Activated CD8-positive, alpha-beta memory T cell treated with anti-CD3 and anti-CD28 coated beads for 36 hours (primary cell): ENCODE results near the gene ENC1. TPM values are rescaled to one million over a fixed set of nuclear protein-coding genes. Genes with fewer than 3 reads are reported as not detected.

Experiments
- CTCF ChIA-PET: fragments of 350-600 bp; sonication (Branson Sonifier 250); formaldehyde crosslinking; loops from one replicate; lab custom pipeline; 2021; ENCODE audit warnings: antibody characterized with exemption; lab: Charles Lee
- POLR2A ChIA-PET: fragments of 350-600 bp; sonication (Branson Sonifier 250); formaldehyde crosslinking; loops from one replicate; lab custom pipeline; 2021; ENCODE audit warnings: antibody characterized with exemption; lab: Charles Lee
- total RNA-seq, 2 experiments: library from RNA; stranded (reverse); gene quantifications; one replicate each; pipeline ENCODE4 v1.2.3, GENCODE V29; 2021

Gene ENC1
- total RNA-seq, 2 experiments from 2014 or later: 0.46 to 0.75 TPM

DNA sequence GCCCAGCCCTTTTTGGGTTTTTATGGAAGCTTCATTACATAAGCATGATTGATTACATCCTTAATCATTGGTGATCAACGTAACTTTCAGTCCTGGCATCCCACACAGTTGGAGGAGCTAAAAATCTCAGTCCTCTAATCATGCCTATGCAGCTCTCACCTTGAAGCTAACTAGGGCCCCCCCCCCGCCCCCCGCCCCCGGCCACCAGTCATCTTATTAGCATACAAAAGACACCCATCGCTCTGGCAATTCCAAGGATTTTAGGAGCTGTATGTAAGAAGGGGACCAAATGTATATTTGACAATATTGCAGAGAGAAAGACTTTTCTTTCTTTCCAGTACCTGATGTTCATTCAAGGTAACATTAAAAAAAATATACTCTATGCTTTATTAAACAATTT lies 19.0 kb downstream of the ENC1 start:
- ChIA-PET POLR2A (no interaction called here), CTCF (interaction anchor here (0.6 kb wide), 1 partner anchor 18 kb away, joined by 3 read pairs; no protein-coding TSS in a partner anchor)

GRCh38 chr5:74619308-74619707 lies 21.2 kb downstream of the ENC1 start:
- POLR2A ChIA-PET: no interaction called here
- CTCF ChIA-PET: no interaction called here

GRCh38 chr5:74618106-74618505 lies 22.4 kb downstream of the ENC1 start:
- ChIA-PET CTCF (interaction anchor here (0.6 kb wide), 2 partner anchors 446 to 717 kb away, joined by 3 read pairs; no protein-coding TSS in a partner anchor), POLR2A (no interaction called here)

GRCh38 chr5:74617202-74617601 lies 23.3 kb downstream of the ENC1 start:
- CTCF ChIA-PET: no interaction called here

GRCh38 chr5:74616236-74617146 lies 24.0 kb downstream of the ENC1 start:
- POLR2A ChIA-PET: no interaction called here
- CTCF ChIA-PET: no interaction called here

More at GRCh38 chr5:74617202-74617601, 23.3 kb downstream of the ENC1 start:
- POLR2A ChIA-PET: no interaction called here

DNA sequence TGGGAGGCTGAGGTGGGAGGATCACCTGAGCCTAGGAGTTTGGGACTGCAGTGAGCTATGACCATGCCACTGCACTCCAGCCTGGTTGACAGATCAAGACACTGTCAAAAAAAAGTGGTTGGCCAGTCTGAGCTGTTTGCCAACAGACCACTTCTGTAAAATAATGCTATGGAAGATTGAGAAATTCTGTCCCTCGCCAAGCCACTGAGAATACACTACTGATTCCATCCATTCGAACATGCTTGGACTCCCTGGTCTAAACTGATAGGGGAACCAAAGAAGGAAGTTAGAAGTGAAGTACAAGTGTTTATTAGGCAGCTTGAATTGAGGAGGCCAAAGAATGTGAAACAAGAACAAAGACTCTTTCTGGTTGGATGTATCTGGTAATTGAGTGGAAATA lies 27.2 kb downstream of the ENC1 start:
- CTCF ChIA-PET: no interaction called here
- POLR2A ChIA-PET: no interaction called here

GRCh38 chr5:74612045-74612444 lies 28.5 kb downstream of the ENC1 start:
- CTCF ChIA-PET: no interaction called here
- POLR2A ChIA-PET: no interaction called here

DNA sequence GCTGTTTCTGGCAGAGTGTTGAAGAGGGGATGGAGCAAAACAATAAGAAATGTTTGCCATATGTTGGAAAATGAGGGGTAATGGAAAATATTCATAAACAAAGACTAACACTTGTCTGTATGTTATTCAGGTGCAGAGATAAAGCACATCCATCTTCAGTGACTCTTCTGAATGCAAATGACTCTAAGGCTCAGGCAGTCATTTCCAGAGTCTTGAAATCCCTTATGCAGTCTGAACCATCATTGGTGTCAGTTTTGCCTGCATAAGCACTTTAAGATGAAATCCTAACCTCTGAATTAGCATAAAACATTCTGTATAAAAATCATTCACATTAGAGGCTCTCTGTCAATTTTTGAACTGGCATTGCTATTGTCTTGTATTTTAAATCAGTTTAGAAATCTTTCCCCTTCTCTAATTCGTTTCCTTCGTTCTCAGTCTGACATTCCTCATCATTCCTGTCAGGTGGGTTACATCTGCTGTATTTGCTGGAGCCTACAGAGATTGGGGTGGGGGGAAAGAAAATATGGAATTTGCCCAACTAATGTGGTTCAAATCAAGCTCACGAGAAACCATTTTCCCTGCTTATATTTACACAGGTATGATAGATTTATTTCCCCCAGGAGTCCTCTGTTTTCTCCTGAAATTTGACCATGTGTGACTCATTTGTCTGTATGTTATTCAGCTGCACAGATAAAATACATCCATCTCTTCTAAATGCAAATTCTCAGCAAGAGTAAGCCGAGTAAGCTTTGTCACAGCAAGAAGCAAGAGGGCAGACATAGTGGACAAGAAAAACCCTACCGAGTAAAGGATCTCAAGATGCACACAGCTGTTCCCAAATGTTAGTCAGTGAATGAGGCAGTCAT lies 31.6 kb downstream of the ENC1 start:
- POLR2A ChIA-PET: no interaction called here
- CTCF ChIA-PET: no interaction called here

- CTCF ChIA-PET: no interaction called here
- POLR2A ChIA-PET: no interaction called here
Measured at GRCh38 chr5:74605759-74606158, 34.8 kb downstream of the ENC1 start.

- POLR2A ChIA-PET: no interaction called here
- CTCF ChIA-PET: no interaction called here
Measured at GRCh38 chr5:74603376-74603775, 37.2 kb downstream of the ENC1 start.

- ChIA-PET CTCF (no interaction called here), POLR2A (no interaction called here)
Measured at GRCh38 chr5:74599148-74599547, 41.4 kb downstream of the ENC1 start.

DNA sequence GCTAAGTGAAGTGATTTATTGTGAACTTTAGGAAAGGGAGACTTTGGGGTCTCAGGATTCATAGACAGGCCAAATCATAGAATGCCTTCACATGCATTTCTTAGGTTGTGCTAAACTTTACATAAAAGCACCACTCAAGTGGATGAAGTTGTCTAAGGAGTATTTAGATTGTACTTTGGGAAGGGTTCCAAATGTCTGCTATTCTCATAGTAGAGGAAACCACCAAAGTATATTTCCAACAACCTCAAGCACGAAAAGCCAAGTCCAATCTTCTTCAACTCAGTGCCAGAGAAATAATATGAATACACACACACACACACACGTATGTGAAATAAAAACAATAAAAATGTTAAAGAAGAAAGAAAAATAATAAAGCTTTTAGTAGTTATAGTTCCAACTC lies 41.8 kb downstream of the ENC1 start:
- ChIA-PET POLR2A (no interaction called here), CTCF (no interaction called here)

DNA sequence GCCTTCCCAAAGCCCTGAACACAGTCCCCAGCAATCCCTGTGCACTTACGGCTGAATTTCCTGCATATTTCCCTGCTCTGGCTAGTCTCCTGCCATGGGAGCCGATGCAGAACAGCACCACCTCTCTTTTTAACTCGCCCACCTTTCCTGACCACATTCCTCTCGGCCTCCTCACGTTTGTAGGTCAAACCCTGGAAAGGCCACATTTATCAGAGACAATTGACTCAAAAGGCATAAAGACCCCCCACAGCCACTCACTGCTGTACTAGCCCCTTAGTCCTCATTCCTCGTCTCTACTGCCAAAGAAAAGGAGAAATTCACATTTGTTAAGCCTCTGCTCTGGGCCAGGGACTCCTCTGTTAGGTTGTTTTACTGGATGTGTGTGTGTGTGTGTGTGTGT lies 43.6 kb downstream of the ENC1 start:
- ChIA-PET POLR2A (no interaction called here), CTCF (no interaction called here)

- ChIA-PET POLR2A (no interaction called here), CTCF (no interaction called here)
Measured at GRCh38 chr5:74595143-74595925, 45.2 kb downstream of the ENC1 start.

DNA sequence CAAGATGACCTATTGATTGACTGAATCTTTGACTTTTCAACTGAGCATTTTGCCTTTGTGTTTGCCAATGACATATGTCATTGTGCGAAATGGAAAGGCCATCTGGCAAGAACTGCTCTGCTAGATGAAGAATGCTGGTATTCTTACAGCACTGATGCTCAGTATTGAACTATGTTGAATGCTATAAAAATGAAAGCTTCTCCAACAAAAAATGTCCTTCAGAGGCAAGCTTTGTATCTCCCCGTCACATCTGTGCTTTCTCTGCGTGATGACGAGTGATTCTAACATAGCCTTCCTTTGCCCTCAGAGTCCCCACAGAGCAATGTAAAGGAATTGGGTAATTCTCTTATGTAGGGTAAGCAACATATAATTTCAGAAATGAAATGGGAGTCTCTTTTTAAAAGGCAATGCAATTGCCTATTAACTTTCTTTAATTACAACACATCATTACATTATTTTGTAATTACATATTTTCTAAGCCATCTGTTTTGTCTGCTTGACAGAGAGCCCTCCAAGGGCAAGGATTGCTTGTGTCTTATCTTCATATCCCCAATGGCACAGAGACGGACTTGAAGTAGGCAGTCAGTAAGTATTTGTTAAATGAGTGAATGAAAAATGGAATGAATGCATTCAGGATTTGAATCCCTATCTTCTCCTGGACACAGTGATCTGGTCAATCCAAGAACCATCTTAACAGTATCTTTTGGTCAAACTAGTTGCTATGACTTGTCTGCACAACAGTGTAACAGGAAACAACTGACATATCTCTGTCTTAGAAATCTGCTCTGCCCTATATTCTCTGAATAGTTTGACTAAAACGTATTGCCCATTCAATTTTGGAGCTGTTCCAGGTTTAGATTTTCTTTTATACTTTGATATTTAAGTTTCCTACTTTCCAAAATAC lies 46.1 kb downstream of the ENC1 start:
- ChIA-PET CTCF (no interaction called here), POLR2A (no interaction called here)

DNA sequence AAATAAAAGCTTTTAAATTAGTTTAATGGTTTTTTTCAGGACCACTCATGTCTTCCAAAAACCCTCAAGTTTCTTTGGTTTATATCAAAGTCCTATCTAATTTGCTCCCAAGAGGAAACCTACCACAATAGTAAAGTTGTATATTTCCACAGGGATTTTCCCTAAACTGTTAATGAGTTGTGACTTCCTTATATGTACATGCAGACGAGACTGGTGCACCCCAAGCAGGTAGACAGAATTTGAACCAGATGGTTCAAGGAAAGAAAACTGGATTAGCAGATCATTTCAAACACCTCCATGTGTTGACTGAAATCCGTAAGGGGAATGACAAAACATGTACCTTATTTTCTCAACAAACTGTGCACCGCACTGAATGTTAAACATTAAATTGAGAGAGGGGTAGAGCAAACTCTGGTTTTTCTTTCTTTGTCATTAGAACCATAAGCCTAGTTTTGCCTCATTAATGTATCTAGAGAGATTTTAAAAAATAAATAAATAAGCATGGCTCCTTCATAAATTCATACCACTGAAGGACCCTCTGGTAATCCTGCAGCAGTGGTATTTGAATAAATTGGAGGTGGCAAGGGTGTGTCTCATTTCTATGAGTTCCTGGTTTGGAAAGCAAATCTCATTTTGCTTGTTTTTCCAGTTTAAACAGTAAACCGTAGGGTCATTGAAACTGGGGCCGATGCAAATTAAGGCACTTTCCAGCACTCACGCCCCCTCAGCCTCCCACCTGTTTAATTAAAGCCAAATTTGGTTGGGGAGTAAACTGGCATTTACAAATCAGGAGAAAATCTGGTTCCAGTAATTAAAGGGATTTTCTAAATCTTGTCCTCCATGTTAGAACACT lies 51.1 kb downstream of the ENC1 start:
- CTCF ChIA-PET: no interaction called here
- POLR2A ChIA-PET: no interaction called here

DNA sequence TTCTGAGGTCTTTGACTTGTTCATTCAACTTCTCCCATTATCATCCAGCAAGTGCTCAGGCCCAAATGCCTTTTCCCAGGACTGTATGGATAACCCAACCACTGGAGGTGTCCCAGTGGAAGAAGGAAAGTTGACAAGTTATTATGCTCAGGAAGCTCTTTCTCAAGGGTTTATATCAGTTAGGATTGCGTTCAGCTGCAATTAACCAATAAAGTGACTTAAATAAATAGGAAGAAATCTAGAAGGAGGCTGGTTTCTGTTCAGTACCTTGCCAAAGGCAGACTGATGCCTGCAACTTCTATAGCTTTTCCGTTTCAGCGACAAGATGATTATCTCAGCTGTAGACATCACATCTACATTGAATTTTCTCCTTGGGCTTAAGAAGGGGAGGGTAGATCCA lies 52.1 kb downstream of the ENC1 start:
- CTCF ChIA-PET: no interaction called here
- POLR2A ChIA-PET: no interaction called here

GRCh38 chr5:74587890-74588289 lies 52.6 kb downstream of the ENC1 start:
- CTCF ChIA-PET: no interaction called here
- POLR2A ChIA-PET: no interaction called here
